IPS-NIHi7 (cell line): ENCODE measurements around the gene LTBP1.

ENCODE experiments used
- DNase-seq: peaks from one replicate; pipeline ENCODE4 v3.0.0; 2012; ENCODE audit warnings: mixed read lengths; ENCODE audit errors: extremely low spot score

LTBP1 gene

DNA sequence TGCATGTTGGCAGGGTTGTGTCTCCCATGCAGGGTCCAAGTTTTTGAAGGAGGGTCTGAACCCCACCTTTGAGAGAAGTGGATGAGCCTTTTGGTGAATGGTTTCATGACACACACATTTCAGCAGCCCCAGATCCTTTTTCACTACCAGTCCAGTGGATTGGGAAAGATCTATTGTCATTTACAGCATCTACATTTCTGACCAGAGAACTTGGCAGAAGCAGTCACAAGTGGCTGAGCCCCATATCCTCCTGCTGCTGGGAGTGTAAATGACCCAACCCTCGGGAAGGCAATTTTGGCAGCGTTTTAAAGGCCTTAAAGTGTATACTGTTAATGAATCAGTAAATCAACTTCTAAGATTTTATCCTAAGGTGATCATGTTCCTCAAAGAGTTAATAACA, 355.6 kb downstream of the LTBP1 start:
- DNase-seq, result no peak

DNA sequence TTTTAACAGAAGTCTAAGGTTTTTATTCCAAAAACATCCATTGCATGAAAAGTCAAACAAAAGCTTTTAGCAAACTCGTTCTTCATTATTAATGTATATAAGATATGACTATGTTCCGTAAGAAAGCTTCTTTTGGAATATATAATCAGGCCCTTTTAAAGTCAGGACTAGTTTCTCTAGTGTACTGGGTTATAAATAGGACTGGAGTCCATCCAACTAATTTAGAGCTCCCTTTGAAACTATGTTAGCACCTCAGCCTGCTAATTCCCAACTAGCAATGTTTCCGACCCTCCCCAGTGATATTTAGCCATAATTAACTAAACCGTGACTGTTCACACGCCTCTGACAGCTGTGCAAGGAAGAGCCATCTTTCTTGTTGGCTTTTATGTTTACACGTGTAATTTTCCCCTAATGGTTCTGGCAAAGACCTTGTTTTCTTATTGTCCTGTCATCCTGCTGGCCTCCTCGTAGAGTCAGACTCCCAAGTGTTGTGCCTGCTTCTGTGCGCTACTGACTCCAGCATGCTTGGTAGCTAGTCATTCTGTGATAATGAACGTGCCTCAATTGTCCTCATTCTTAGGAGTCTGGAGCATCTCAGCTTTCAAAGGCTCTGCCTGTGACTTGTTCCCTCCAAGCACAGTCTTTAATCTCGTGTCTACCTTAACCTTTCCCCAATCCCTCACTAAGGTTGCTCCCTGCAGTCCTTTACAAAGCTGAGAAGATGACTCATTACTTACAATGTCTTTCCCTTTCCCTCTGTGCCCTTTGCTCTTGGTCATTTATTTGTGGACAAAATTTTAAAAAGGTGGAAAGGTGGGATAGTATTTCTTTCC, 357.5 kb downstream of the LTBP1 start:
- peak; percentile 25 for DNase-seq

DNA sequence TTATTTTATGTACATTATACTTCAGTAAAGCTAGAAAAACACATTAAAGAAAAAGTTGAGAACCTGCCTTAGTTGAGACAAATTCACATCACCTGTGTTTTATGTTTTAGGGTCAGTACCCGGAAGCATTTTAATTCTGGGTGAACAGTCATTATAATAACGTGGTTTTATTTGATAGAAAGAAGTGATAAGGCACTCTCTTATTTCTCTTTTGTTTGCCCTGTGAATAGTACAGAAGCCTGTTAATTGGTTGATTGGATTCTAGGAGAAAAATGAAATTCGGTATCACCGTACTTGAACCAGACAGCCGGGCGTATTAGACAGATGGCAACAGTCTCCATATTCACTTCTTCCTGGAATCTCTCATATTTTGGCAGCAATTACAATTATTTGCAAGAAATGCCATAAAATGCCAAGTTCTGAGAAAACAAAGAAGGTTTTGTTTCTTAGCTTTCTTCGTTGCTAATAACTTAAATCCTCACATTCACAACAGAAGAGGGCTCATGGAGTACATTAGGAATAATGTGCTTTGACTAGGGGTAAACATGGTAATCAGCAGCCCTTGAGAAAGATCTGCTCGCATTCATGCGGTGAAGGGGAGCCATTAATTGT, 361.0 kb downstream of the LTBP1 start:
- DNase-seq, result no peak

DNA sequence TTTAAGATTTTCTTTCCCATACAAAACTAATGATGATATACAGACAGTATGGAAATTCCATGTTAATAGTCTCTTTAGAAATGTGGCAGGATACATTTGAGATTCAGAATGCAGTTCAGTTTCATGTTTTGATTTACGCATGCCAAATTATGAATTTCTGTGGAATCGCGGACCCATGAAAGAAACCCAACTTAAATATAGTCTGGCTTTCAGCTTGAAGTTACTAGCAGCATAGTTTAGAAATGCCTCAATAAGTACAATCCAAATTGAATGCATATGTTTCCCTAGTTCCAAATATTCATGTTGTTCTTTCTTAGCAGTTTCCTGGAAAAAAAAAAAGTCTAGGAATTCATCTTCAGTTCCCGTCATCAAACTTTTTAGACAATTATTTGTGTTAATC, 365.6 kb downstream of the LTBP1 start:
- DNase-seq, result no peak

DNA sequence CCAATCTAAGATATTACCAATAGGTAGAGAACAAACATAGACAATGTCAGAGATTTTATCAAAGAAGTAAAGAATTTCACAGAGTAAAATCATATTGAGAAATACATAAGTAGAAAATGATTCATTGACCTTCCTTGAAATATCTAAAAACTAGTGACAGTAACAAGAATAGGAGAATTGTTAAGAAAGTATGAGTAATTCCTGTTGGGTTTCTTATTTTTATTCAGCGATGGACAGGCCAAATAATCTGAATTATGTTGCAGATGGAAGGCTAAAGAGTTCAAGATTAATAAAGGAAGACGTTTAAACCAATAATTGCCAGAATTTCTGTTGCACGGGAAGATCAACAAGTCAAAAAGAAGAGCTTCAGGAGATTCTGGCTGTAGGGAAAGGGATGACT, 366.3 kb downstream of the LTBP1 start:
- DNase-seq, result no peak

DNA sequence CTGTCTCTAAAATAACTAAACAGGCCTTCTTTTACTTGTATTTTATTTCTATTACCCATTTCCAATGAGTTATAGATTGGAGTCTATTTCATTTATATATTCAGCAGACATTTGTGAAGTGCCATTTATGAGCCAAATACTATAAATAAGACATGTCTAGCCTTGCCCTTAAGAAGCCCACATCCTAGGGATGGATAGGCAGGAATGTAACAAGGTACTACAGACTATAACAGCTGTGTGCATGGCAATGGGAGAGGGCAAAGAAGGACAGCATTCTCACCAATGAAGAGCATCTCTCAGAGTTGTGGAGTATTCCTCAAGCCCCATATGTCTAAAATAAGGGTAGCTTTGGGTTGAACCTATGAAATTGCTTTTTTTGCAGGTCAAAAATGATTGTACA, 367.8 kb downstream of the LTBP1 start:
- DNase-seq, result no peak

DNA sequence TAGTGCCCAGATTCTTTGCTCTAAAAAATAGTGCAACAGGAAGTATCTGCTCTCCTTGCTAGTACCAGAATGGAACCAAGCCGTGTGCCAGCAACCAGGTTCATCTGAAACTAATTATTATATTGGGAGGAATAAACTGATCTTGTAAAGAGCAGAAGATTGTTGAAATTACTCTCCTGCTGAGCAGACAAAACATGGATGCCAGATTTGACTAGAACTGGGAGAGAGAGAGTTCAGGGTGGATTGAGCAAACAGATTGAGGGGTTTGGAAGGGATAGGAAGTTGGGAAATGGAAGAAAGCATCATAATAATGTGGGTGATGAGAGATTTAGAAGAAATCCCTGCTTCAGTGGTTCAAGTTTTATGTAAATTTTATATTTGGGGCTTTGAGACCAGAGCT, 369.6 kb downstream of the LTBP1 start:
- no peak for DNase-seq

DNA sequence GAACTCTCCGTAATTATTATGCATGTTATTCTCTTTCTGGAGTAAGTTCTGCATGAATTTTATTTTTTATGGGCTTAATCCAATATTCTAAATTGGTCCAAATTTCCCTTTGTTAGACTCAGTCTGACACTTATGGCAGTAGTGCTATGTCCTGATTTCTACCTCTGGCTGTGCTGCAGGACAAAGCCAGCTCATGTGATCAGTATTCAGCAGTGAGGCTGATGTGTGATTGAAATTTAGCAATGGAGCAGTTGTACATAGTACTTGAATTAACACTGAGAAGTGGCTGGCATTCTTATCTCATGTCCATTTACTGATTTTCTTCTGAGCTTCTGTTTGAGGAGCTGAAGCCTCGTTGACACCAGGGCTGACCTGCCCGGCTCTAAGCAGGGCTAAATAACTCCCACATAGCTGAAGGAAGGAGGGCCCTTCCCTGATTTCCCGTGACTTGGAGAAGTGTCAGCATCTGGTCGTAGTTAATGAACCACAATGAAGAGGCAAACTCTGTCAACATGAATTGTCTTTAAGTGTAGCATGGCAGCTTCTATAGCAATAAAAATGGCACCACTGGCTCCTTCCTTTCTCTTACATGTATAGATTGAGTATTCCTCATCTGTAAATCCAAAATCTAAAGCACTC, 370.7 kb downstream of the LTBP1 start:
- DNase-seq, result no peak

DNA sequence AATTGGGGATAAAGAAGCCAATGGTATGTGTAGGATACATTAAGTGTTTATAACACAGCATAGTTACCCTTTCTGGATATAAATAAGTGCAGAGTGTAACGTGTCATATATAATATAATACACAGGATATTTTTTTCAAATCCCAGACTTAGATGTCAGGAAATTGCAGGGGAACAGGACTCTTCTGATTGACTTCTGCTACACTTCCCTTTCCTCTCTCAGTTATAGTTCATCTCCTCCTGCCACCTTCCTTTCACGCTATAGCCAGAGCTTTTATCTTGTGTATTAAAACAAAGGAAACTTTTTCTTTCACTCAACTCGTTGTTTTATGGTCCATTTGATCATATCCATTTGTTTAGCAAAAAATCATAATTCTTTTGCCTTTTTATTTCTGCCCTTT, 371.7 kb downstream of the LTBP1 start:
- no peak for DNase-seq

DNA sequence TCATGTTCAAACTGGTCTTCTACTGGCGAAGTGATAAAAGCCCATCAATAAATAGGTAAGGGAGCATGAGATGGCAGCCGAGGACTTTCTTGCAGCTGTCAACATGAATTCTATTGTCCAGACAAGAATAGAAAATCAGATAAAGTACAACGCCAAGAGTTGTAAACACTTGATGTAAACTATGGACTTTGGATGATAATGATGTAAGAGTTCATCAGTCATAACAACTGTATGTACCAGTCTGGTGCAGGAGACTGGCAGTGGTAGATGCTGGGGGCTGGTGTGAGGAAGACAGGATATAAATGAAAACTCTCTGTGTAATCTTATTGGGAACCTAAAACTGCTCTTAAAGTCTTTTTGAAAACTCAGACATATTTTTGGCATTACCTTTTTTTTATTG, 373.8 kb downstream of the LTBP1 start:
- DNase-seq, result no peak

DNA sequence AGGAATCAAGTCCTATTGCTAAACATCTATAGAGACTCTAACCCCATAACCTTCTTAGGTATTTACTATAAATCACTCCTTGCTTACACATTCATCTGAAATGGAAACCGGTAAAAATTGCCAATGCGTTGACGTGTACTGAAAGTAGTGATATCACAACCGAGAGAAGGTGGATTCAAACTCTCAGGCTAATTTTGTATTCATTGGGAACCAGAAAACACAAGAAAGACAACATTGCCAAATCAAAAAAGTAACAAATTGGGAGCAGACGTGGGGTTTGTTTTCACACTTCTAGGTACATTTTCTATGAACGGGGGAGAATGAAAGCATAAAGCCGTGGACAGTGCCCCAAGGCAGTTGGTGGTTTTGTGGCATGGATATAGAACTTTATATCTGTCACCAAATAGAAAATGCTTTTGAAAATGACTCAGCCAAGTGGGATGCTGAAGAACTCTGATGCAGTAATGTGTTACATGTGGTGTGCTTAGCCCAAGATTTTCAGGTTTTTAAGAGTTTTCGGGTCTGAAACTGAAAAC, 374.6 kb downstream of the LTBP1 start:
- DNase-seq, result no peak

DNA sequence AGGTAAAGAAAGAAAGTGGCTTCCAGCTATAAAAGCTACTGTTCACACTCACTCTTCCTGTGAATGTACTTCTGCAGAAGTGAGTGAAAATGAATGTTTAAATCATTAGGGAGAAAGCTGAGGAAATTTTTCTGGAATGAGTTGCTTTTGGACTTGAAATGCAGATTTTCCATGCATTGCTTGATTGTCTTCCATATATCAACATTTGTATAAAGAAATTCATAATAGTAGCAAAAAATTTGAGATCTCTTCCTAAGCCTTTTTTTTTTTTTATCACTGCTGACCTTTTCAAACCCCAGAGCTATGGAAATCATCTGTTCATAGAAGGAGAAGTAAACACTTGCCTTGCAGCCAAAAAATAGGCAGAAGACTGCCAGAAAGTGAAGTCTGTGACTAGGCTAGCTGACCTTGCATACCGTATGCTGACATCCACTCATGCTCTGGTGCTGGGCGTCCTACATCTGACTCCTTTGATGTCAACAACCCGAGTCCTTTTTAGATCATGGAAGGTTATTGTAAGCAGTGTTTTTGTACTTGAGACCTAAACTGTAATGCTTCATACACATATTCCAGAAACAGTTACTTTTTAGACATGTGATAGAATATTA, 375.2 kb downstream of the LTBP1 start:
- no peak for DNase-seq

DNA sequence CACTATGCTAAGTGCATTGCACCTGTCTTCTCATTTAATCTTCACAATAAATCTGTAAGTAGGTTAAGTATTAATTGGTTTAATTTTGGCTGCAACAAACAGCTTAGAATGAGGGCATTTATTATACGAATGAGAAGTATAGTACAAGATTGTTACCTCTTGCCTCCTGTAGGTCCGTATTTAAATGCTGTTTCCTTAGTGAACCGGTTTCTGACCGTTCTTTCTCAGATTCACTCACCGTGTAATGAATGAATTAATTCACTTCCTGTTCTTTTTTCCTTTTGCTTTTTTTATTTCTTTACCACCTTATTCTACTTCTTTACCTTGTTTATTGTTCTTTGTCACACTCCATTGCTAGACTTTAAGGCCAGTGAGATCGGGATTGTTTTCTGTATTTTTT, 375.9 kb downstream of the LTBP1 start:
- DNase-seq, result no peak

DNA sequence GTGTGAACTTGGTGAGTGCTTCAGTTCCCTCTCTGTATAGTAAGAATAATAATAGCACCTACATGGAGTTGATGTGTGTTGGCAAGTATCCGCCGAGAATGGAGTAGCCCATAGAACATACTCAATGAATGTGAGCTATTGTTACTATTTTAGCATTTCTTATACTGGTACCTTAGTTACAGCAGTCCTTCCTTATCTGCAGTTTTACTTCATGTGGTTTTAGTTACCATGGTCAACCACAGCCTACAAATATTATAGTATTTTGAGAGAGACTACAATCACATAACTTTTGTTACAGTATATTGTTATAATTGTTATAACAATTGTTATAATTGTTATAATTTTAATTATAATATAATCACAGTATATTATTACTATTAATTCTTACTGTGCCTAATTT, 377.2 kb downstream of the LTBP1 start:
- DNase-seq, result no peak

DNA sequence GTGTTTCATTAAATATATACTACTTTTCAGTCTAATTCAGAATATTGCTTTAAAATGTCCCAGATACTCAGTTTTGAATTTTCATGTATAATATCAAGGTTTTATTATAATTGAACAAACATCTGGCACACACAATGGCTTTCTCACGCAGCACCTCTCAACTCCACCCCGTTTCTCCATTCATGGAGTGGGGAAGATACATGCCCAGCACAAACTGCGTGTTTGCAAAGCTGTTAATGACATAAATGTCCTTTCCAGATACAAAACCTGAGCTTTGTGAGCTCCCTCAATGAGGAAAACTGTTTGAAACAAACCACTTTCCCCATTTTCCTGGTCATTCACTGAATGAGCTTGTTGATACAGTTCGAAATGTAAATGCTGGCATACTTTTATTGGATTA, 379.3 kb downstream of the LTBP1 start:
- no peak for DNase-seq

DNA sequence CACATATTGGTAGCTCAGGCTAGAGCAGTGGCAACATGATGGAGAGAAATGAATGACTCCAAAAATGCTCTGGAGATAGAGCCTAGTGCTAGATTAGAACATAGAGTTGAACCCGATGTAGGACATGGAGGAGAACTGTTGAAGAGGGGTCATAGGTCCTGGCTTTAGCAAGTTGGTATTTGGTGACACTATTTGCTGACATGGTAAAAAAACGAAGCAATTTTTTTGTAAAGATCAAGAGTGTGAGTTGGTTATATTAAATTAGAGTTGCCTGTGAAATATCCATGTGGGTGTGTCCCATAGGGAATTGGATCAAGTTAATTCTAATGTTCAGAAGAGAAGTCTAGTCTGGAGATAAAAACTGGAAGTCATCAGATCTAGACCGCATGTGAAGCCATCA, 386.7 kb downstream of the LTBP1 start:
- no peak for DNase-seq

DNA sequence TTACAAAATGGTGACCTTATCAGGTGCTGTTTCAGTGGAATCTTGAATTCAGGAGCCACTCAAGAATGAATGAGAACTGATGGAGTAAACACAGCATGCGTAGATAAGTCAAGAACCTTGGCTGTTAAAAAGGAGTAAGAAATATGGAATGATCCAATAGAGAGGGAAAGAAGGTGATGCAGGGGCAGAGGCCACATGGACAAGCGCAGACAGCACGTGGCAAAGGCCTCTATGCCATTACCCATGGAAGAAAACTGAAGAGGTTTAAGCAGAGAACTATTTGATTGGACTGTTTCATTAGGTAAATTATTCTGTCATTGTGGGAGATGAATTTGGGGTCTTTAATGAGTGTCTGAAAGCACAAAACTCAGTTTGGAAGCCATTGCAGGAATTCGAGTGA, 387.3 kb downstream of the LTBP1 start:
- no peak for DNase-seq

DNA sequence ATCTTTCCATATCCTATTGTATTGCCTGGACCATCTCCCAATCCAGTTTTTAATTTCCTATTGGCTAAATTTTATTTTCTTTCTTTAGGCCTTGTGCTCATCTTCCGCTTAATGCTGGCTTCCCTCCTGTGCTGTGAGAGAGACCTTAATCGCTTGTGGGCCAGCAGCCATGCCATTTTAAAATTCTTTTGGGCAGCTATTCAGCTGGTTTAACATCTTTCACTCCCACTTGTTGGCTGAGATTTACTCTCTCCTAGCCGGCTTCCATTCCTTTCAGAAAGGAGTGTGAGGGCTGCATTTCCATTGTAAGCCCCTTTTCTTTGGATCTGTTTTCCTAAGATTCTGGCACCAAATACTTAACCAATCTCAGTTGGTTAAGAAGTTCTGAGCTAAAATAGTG, 388.8 kb downstream of the LTBP1 start:
- no peak for DNase-seq

DNA sequence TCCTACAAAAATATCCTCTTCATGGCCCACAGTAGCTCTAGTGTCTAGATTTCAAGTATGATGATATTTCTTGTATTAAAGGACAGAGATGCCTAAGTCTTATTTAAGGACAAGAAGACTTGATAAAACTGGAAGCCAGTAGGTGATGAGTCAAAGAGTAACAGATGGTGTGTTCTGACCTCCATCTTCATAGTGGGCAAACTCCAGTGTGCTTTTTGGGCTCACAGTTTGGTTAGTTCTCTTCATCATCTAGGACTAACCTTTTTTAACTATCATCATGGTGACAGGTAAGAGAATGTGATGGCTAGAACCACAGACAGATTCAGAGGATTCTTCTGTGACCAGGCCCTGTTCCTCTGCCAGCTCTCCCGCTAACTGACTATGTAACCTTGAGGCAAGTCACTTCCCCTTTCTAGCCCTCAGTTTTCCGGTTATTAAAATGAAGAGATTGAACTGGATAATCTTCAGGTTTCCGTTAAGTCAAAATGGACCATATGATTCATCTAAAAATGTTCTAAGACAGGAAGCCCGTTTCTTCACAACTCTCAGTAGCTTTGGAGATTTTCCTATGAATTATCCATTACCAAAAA, 389.4 kb downstream of the LTBP1 start:
- no peak for DNase-seq

DNA sequence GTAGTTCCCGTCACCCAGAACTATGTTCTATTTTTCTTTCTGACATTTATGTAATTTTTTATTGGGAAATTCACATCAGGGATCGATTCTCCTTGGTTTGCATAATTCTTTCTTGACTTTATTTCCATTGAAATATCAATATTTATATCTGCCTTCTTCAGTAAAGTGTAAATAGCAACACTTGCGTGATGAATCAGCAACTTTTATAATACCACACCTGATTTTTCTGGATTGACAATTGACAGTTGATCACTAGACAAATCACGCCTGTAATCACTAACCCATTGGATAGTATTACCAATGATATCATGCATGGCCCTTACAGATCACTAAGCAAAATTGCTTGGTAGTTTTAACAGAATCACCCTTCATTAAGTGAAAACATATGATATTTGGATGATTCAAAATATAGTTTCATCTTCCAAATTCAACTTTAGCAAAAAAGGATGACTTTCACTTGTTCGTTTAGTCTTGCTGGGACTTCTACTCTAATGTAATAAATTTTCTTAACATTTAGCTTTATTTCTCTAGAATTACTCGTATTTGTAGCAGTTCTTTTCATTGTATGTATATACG, 390.7 kb downstream of the LTBP1 start:
- no peak for DNase-seq

DNA sequence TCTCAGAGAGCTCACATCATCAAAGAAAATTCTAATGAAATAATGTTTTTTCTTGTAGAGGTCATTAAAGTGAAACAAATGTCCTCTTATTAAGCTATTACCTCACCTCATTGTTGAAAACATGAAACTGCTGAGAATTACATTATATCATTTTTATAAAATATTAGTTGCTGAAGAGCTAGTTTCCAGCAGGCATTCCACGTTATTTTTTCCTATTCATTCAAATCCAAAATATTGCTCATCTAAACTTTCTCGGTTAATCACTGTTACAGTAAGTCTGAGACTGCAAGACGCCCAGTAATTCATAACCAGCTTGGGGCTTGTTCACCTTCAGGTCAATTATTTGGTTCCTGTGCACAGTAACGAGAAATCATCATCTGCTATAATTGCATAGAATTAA, 391.2 kb downstream of the LTBP1 start:
- DNase-seq, result no peak

DNA sequence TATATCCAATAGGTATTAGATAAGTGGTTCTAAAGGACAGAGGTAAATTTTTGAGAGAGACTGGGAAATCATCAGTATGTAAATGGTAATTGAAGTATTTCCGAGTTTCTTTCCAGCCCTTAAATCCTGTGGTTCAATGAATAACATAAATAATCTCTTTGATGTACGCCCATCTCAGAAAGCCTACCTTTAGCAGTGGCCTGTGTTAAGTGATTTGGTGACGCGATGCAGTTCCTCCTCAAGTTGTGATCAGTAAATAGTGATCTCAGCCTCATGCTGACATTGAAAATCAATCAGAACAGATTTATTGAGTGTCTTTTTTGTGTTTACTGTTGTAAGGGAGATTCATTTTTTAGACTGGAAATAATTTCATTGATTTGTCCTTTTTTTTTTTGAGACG, 392.5 kb downstream of the LTBP1 start:
- DNase-seq, result no peak
